ENCODE data around the gene IL32.

DNA sequence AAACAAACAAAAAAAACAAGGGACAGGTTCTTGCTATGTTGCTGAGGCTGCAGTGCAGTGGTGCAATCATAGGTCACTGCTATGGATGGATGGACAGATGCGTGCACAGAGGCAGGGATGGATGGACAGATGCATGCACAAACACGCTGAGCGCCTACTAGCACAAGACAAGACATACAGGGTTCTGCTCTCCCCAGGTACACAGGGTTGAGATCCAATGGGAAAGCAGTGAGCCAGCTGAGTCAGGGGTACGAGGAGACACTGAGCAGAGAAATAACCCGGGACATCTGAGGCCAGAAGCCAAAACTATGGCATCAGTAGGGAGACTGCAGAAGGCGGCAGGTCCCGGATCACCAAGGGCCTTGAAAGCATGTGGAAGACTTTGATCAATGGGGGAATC, 6.2 kb downstream of the IL32 start:
- TF ChIP-seq ZNF426 (tag by site-specific recombination; IDR thresholded peaks at IDR 0.05) (no peak), KLF16 (tag by site-specific recombination; IDR thresholded peaks at IDR 0.05) (no peak), ZNF610 (tag by site-specific recombination; IDR thresholded peaks at IDR 0.05; ENCODE audit: borderline replicate concordance) (no peak), ZNF335 (tag by site-specific recombination; conservative IDR thresholded peaks at IDR 0.05) (no peak), ZEB2 (tag by site-specific recombination; IDR thresholded peaks at IDR 0.05) (no peak), ZNF621 (tag by site-specific recombination; IDR thresholded peaks at IDR 0.05) (no peak), BCL11A (tag by site-specific recombination; IDR thresholded peaks at IDR 0.05; ENCODE audit: low read depth) (no peak)
- TF ChIP-seq, protein P1, sequence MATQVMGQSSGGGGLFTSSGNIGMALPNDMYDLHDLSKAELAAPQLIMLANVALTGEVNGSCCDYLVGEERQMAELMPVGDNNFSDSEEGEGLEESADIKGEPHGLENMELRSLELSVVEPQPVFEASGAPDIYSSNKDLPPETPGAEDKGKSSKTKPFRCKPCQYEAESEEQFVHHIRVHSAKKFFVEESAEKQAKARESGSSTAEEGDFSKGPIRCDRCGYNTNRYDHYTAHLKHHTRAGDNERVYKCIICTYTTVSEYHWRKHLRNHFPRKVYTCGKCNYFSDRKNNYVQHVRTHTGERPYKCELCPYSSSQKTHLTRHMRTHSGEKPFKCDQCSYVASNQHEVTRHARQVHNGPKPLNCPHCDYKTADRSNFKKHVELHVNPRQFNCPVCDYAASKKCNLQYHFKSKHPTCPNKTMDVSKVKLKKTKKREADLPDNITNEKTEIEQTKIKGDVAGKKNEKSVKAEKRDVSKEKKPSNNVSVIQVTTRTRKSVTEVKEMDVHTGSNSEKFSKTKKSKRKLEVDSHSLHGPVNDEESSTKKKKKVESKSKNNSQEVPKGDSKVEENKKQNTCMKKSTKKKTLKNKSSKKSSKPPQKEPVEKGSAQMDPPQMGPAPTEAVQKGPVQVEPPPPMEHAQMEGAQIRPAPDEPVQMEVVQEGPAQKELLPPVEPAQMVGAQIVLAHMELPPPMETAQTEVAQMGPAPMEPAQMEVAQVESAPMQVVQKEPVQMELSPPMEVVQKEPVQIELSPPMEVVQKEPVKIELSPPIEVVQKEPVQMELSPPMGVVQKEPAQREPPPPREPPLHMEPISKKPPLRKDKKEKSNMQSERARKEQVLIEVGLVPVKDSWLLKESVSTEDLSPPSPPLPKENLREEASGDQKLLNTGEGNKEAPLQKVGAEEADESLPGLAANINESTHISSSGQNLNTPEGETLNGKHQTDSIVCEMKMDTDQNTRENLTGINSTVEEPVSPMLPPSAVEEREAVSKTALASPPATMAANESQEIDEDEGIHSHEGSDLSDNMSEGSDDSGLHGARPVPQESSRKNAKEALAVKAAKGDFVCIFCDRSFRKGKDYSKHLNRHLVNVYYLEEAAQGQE (tag by site-specific recombination; IDR thresholded peaks at IDR 0.05), result no peak
- TF ChIP-seq, protein P2, sequence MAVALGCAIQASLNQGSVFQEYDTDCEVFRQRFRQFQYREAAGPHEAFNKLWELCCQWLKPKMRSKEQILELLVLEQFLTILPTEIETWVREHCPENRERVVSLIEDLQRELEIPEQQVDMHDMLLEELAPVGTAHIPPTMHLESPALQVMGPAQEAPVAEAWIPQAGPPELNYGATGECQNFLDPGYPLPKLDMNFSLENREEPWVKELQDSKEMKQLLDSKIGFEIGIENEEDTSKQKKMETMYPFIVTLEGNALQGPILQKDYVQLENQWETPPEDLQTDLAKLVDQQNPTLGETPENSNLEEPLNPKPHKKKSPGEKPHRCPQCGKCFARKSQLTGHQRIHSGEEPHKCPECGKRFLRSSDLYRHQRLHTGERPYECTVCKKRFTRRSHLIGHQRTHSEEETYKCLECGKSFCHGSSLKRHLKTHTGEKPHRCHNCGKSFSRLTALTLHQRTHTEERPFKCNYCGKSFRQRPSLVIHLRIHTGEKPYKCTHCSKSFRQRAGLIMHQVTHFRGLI (tag by site-specific recombination; IDR thresholded peaks at IDR 0.05), result no peak
- TF ChIP-seq, protein P3, sequence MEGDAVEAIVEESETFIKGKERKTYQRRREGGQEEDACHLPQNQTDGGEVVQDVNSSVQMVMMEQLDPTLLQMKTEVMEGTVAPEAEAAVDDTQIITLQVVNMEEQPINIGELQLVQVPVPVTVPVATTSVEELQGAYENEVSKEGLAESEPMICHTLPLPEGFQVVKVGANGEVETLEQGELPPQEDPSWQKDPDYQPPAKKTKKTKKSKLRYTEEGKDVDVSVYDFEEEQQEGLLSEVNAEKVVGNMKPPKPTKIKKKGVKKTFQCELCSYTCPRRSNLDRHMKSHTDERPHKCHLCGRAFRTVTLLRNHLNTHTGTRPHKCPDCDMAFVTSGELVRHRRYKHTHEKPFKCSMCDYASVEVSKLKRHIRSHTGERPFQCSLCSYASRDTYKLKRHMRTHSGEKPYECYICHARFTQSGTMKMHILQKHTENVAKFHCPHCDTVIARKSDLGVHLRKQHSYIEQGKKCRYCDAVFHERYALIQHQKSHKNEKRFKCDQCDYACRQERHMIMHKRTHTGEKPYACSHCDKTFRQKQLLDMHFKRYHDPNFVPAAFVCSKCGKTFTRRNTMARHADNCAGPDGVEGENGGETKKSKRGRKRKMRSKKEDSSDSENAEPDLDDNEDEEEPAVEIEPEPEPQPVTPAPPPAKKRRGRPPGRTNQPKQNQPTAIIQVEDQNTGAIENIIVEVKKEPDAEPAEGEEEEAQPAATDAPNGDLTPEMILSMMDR (tag by site-specific recombination; IDR thresholded peaks at IDR 0.05), result no peak

Measured in HEK293 (cell line).